IPS-18c (cell line): Measurements from ENCODE around the gene LGALS1.
"Not testable (repeated sequence)": the region's sequence is repeated elsewhere in the genome, so short reads cannot be mapped to it uniquely, and the experiment has no call there.

Experiments
- H3K4me3 ChIP-seq: 2 replicates; pipeline ENCODE4 v1.7.0; 2013; ENCODE audit warnings: low read depth, mild to moderate bottlenecking, low read length, moderate library complexity; ENCODE audit not compliant: insufficient read depth
- H3K9me3 ChIP-seq: one replicate; pipeline ENCODE4 v1.6.1; 2013; ENCODE audit warnings: mild to moderate bottlenecking, low read length, moderate library complexity; ENCODE audit not compliant: control insufficient read depth, insufficient read depth

Gene LGALS1

DNA sequence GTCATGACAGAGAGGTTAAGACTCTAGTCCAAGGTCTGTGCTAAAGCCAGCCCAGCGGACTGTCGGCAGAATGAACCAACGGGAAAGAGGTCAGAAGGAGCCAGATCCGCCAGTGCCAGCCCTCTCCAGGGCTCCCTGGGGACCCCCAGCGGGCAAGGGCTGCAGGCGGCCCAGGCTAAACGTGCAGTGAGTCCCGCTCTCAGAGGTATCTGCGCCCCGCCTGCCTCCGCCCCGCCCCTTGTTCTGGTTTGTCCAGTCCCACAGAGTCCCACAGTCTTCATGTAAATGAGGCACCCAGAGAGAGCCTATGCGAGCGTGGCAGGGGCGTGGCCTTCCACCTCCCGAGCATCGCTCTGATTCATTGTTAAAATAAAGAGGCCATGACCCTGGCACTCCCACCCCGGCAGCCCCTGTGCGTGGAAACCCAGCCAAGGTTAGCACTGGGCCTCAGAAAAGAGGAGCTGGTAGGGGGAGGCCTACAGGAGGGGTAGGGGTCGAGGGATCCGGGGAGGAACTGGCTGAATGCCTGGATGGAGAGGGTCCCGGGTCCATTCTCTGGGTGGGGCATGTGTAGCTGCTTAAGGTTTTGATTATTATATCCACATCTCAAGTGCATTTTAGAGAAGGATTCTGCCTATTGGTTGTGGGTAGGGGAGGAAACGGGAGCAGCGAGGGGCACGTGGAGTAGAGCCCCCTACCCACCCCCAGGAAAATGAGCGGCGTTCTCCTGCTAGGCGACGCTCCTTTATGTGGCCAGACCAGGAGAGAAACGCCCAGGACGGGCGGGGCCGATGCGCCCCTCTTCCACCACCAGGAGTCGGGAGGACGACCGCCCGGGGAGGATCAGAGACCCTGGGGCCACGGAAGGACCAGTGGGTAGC lies 21.5 kb downstream of the LGALS1 start, which contains the start of gene TRIOBP:
TSS of gene TRIOBP (plus strand) at position 392 of the 881 bp plus-strand sequence. CDS start 4,318 bp downstream, outside the sequence.
- Histone ChIP-seq H3K9me3 (peaks cover 5% of the 10 kb centered on the region), H3K4me3 (peak within 1 kb of the TSS; percentile 73)

DNA sequence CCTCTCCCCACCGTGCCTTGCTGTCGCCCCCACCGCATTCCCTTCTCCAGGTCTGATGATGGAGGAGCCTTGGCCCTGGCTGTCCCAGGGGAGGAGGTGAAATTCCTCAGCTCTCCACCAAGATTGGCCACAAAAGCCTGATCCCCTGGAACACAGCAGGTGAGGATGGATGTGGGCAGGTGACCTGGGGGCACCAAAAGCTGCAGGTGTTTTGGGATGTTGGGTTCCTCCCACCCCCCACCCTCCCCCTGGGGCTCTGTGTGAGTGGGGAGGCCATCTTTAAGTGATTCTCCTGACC lies 22.1 kb downstream of the LGALS1 start:
- Histone ChIP-seq H3K9me3 (peaks cover 5% of the 10 kb centered on the region), H3K4me3 (peak overlapping the region; percentile 73)

DNA sequence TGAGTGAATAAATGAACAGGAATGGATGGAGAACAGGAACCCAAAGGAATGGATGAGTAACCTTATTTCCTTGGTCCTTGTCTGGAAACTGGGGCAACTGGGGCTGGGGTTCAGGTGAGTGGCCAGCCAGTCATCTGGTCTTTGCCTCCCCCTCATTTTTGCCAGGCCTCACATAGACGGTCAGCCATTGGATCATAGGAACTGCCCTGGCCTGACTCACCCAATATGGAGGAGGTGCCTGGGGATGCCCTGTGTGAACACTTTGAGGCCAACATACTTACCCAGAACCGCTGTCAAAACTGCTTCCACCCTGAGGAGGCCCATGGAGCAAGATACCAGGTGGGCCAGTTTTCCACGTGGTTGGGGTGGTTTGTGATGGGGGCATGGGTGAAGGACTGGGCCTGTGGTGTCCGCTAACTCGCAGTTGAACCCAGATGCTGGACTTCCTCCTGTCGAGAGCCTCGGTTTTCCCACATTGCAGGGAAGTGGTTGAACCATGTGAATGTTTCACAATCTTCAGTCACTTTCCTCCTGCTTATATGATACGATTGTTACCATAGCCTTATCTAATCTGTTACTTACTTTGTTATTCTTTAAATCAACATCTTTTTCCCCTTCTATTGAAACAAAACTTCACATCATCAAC lies 25.8 kb downstream of the LGALS1 start:
- no peaks in the 10 kb centered on the region for H3K9me3 ChIP-seq
- no peak overlapping the region for H3K4me3 ChIP-seq

DNA sequence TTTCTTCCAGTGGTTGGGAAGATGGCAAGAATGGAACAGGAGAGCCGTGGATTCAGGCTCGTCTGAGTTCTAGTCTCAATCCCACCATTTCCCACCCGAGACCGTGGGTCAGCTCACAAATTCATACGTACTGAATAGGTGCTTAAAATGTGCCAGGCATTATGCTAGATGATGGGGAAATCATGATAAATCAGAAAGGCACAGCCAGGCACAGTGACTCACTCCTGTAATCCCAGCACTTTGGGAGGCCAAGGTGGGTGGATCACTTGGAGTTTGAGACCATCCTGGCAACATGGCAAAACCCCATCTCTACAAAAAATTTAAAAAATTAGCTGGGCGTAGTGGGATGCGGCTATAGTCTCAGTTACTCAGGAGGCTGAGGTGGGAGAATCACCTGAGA lies 28.5 kb downstream of the LGALS1 start:
- Histone ChIP-seq H3K9me3 (no peaks in the 10 kb centered on the region), H3K4me3 (no peak overlapping the region)

DNA sequence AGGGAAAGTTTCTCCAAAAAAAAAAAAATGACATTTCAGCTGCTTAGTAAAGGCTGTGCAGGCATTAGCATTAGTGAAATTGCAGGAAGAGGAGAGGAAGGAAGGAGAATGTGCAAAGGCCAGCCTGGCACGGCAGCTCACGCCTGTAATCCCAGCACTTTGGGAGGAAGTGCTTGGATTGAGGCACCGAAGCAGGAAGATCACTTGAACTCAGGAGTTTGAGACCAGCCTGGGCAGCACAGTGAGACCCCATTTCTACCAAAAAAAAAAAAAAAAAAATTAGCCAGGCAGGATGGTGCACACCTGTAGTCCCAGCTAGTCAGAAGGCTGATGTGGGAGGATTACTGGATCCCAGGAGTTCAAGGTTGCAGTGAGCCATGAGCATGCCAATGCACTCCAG lies 29.2 kb downstream of the LGALS1 start:
- Histone ChIP-seq H3K4me3 (no peak overlapping the region), H3K9me3 (no peaks in the 10 kb centered on the region)

DNA sequence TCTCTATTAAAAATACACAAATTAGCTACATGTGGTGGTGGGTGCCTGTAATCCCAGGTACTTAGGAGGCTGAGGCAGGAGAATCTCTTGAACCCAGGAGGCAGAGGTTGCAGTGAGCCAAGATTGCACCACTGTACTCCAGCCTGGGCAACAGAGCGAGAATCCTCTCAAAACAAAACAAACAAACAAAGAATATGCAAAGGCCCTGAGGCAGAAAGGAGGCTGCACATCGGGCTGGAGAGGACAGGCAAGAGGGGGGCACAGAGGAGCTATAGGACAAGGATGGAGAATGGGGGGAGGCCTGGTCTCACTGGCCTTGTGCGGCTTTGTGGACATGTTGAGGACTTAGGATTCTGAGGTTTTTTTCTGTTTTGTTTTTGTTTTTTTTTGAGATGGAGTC lies 29.8 kb downstream of the LGALS1 start:
- Histone ChIP-seq H3K4me3 (no peak overlapping the region), H3K9me3 (no peaks in the 10 kb centered on the region)

DNA sequence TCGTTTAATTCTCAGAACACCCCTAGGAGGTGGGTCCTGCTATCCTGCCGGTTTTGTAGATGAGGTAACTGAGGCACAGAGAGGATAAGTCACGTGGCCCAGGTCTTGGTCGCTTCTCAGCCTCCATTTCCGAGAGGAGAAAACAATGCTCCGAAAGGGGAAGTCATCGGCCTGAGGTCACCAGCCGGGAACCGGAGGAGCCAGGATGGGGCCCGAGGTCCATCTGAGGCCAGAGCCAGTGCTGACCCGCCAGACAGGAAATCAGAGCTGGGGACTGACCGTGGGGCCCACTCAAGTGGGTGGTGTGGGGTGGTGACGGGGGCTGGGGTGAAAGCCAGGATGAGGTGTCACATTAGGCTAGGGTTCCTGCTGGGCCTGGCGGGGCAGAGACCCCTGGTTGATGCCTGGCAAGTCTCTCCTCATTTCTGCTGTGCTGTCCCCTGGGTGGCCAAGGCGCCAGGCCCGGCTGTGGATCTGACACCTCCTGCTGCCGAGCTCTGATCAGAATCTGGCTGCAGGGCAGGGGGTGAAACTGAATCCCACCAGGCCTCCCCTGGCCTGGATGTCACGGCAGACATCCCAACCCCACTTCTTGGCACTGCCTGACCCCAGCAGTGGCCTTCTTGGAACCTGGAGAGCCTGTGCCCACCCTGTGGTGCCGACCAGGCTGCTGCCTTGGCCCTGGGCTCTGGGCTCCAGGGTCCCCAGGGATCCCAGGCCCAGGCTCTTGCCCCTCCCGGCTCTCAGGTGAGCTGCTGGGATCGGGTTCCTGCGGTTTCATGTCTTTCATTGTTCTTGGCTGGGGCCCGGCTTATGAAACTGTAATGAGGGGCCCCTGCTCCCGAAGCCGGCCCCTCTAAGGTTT lies 33.4 kb downstream of the LGALS1 start:
- Histone ChIP-seq H3K4me3 (no peak overlapping the region), H3K9me3 (no peaks in the 10 kb centered on the region)

DNA sequence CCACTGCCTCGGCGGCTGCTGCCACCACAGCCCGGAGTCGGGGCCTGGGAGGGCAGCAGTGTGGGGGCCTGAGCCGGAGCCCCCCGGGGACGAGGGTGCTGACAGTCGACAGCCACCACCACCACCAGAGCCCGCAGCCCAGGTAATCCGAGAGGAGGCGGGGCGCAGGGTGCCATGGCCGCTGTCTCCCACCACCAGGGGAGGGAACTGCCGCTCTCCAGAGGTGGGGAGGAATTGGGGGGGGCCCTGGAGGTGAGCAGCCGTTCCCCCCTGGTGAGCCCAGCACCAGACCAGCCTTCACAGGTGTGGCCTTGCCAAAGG lies 34.0 kb downstream of the LGALS1 start:
- no peak overlapping the region for H3K4me3 ChIP-seq
- no peaks in the 10 kb centered on the region for H3K9me3 ChIP-seq

DNA sequence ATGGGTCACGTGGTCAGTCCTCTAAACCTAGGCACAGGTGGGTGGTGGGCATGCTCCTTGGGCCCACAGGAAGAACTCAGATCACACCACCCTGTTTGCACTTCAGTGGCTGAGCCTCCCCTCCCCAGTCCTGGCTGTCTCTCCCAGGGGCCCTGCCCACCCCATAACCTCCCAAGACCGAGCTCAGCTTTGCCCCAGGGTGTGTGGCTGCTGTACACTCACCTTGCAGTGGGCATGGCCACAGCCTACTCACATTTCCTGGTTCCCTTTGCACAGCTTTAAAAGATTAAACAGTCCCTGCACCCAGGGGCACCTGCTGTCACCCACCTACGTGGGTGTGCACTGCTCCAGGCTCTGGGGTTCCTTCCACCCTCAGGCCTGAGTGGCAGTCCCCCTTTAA lies 35.2 kb downstream of the LGALS1 start:
- Histone ChIP-seq H3K4me3 (no peak overlapping the region), H3K9me3 (no peaks in the 10 kb centered on the region)

DNA sequence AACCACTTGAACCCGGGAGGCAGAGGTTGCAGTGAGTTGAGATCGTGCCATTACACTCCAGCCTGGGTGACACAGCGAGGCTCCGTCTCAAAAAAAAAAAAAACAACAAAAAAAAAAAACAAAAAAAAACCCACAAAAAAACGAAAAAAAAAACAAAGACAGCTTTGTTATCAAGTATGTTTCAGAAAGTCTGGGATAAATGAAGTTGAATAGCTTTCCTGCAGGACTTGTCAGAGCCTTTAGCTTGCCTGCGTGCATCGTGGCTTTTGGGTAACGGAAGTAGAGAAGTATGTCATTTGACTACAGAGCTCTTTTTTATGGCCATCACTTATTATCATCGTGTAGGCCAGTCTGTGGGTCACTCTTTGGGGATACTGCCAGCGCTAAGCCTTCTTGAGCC lies 36.1 kb downstream of the LGALS1 start:
- Histone ChIP-seq H3K9me3 (no peaks in the 10 kb centered on the region), H3K4me3 (no peak overlapping the region)

DNA sequence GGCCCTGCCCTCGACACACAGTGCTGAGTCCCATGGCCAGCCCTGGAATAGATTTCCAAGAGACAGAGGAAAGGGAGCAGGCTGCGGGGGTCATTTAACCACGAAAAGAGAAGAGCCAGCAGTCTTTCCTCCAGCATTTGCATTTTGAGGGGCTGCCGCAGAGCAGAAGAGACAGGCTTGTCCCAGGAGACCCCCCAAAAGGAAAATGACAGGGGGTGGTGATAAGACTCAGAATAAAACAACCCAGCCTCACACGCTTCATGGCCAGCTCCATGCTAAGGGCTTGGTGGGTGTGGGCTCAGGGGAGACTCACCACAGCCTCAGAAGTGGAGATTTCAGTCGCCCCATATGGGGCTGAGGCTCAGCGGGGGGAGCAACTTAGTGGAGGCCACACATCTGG lies 38.3 kb downstream of the LGALS1 start:
- Histone ChIP-seq H3K9me3 (no peaks in the 10 kb centered on the region), H3K4me3 (no peak overlapping the region)

DNA sequence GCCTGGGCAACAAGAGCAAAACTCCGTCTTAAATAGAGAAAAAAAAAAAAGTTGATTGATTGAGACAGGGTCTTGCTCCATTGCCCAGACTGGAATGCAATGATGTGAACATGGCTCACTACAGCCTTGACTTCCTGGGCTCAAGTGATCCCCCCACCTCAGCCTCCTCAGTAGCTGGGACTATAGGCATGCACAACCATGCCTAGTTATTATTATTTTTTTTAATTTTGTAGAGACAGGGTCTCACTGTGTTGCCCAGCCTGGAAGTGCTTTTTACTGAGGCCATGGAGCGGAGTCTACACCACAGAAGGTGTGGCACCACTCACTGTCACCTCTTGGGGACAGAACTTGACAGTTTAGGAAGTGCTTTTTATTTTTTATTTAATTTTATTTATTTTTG lies 39.2 kb downstream of the LGALS1 start:
- Histone ChIP-seq H3K4me3 (no peak overlapping the region), H3K9me3 (no peaks in the 10 kb centered on the region)

DNA sequence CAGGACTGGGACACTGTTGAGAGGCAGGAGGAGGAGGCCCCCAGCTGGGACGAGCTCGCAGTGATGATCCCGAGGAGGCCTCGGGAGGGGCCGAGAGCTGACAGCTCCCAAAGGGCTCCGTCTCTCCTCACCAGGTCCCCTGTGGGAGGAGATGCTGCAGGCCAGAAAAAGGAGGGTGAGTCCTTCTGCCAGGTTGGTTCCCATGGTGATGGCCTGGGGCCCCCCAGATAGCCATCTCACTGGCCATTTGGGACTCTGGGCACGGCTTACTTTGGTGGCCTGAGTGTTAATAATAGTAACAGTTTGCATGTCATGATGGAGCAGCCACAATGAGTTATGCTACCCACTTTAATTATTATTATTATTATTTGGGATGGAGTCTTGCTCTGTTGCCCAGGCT lies 40.3 kb downstream of the LGALS1 start:
- Histone ChIP-seq H3K9me3 (no peaks in the 10 kb centered on the region), H3K4me3 (no peak overlapping the region)

DNA sequence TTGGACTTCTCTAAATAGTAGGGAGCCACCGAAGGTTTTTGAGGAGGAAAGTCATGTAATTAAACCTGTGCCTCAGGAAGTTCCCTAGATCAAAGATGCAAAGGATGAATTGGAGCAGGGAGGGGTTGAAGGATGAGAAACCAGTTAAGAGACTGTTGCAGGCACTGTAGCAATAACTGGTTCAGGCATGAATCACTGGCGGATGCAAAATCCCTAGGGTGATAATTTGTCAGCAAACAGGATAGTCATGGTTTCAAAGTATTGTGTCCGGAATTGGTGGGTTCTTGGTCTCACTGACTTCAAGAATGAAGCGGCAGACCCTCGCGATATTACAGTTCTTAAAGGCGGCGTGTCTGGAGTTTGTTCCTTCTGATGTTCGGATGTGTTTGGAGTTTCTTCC lies 41.3 kb downstream of the LGALS1 start:
- H3K9me3 ChIP-seq, result no peaks in the 10 kb centered on the region
- H3K4me3 ChIP-seq, result no peak overlapping the region

DNA sequence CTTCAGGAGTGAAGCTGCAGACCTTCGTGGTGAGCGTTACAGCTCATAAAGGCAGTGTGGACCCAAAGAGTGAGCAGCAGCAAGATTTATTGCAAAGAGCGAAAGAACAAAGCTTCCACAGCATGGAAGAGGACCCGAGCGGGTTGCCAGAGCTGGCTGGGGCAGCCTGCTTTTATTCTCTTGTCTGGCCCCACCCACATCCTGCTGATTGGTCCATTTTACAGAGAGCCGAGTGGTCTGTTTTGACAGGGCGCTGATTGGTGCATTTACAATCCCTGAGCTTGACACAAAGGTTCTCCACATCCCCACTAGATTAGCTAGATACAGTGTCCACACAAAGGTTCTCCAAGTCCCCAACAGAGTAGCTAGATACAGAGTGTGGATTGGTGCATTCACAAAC lies 41.8 kb downstream of the LGALS1 start:
- not testable (repeated sequence) for H3K9me3 ChIP-seq, H3K4me3 ChIP-seq

DNA sequence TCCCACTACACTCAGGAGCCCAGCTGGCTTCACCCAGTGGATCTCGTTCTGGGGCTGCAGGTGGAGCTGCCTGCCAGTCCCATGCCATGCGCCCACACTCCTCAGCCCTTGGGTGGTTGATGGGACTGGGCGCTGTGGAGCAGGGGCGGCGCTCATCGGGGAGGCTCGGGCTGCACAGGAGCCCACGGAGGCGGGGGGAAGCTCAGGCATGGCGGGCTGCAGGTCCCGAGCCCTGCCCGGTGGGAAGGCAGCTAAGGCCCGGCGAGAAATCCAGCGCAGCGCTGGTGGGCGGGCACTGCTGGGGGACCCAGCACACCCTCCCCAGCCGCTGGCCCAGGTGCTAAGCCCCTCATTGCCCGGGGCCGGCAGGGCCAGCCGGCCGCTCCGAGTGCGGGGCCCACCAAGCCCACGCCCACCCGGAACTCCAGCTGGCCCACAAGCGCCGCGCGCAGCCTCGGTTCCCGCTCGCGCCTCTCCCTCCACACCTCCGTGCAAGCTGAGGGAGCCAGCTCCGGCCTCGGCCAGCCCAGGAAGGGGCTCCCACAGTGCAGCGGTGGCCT lies 42.4 kb downstream of the LGALS1 start:
- H3K9me3 ChIP-seq, H3K4me3 ChIP-seq: not testable (repeated sequence)

DNA sequence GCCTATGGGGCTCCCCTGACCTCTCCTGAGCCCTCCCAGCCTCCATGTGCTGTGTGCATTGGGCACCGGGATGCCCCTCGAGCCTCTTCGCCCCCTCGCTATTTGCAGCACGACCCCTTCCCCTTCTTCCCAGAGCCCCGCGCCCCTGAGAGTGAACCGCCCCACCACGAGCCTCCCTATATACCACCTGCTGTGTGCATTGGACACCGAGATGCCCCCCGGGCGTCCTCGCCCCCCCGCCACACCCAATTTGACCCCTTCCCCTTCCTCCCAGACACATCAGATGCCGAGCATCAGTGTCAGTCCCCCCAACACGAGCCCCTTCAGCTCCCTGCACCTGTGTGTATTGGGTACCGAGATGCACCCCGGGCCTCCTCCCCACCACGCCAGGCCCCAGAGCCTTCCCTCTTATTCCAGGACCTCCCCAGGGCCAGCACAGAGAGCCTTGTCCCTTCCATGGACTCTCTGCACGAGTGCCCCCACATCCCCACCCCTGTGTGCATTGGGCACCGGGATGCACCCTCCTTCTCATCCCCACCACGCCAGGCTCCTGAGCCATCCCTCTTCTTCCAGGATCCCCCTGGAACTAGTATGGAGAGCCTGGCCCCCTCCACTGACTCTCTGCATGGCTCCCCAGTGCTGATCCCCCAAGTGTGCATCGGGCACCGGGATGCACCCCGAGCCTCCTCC lies 50.3 kb downstream of the LGALS1 start:
- Histone ChIP-seq H3K4me3 (no peak overlapping the region), H3K9me3 (no peaks in the 10 kb centered on the region)
